Ramos (cell line): ENCODE measurements around the gene DCAKD.

Source experiments
- in situ Hi-C: fragments of 300-500 bp; cut with MboI; formaldehyde crosslinking; loops from one replicate; pipeline ENCODE4 v1.14.3; 2022; ENCODE audit warnings: low sequenced_read_pairs; ENCODE audit not compliant: unreplicated experiment

DCAKD gene

GRCh38 chr17:45032174-45032541 is 19.3 kb downstream of the DCAKD start:
- in situ Hi-C loops = no loop called here

GRCh38 chr17:45031231-45032173 is 19.9 kb downstream of the DCAKD start:
- in situ Hi-C loops = no loop called here

- in situ Hi-C loops = no loop called here
Measured at GRCh38 chr17:45030733-45031132, 20.7 kb downstream of the DCAKD start.

- in situ Hi-C loops = loop anchor here (5.0 kb wide), 1 partner anchor 113 kb away; the partner anchor contains the start of gene GFAP
Measured at GRCh38 chr17:45029758-45030423, 21.5 kb downstream of the DCAKD start.

- in situ Hi-C loops = loop anchor here (5.0 kb wide), 1 partner anchor 112 kb away; the partner anchor contains the start of gene GFAP
Measured at GRCh38 chr17:45029096-45029495, 22.3 kb downstream of the DCAKD start.

- in situ Hi-C loops = no loop called here
Measured at GRCh38 chr17:45022655-45023339, 28.6 kb downstream of the DCAKD start.

GRCh38 chr17:45022288-45022648 is 29.2 kb downstream of the DCAKD start:
- in situ Hi-C loops = no loop called here

GRCh38 chr17:45021607-45022287 is 29.7 kb downstream of the DCAKD start:
- in situ Hi-C loops = no loop called here

- in situ Hi-C loops = no loop called here
Measured at GRCh38 chr17:45020354-45021138, 30.9 kb downstream of the DCAKD start.

GRCh38 chr17:45018848-45019711 is 32.4 kb downstream of the DCAKD start:
- in situ Hi-C loops = no loop called here

GRCh38 chr17:45018514-45018847 is 33.0 kb downstream of the DCAKD start:
- in situ Hi-C loops = no loop called here

- in situ Hi-C loops = no loop called here
Measured at GRCh38 chr17:45016823-45017222, 34.6 kb downstream of the DCAKD start.

GRCh38 chr17:45016237-45016636 is 35.2 kb downstream of the DCAKD start:
- in situ Hi-C loops = no loop called here

GRCh38 chr17:45013021-45013997 is 38.1 kb downstream of the DCAKD start:
- in situ Hi-C loops = no loop called here

GRCh38 chr17:45011767-45012166 is 39.7 kb downstream of the DCAKD start:
- in situ Hi-C loops = no loop called here

- in situ Hi-C loops = no loop called here
Measured at GRCh38 chr17:45009676-45010467, 41.6 kb downstream of the DCAKD start.

- in situ Hi-C loops = no loop called here
Measured at GRCh38 chr17:45008216-45008615, 43.2 kb downstream of the DCAKD start.
